HG02885 (cell line): Measurements from ENCODE around the gene MROH2A.

ENCODE experiments used
- ATAC-seq: cut with Tn5 transposase; IDR thresholded peaks from one replicate; pipeline ENCODE4 v1.9.1; 2021; ENCODE audit warnings: mild to moderate bottlenecking; ENCODE audit not compliant: unreplicated experiment, poor library complexity

Gene MROH2A

DNA sequence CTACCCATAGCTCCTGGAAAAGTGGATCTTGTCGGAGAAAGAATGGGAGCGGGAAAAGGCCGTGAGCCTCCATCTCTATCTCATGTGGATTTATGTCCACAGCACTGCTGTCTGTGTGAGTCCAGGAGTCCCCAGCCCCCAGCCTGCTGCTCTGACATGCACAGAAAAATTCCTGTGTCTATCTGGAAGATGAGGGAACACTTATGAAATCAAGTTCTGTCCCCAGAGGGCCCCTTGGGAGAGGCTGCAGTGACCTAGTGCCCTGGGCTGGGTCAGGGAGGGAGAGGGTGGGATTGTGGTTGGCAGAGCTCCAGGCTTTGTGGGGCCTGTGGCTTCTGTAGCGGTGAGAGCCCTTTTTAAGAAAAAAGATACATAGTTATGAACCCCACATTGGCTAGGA is 38.6 kb downstream of the MROH2A start:
- no peak for ATAC-seq

DNA sequence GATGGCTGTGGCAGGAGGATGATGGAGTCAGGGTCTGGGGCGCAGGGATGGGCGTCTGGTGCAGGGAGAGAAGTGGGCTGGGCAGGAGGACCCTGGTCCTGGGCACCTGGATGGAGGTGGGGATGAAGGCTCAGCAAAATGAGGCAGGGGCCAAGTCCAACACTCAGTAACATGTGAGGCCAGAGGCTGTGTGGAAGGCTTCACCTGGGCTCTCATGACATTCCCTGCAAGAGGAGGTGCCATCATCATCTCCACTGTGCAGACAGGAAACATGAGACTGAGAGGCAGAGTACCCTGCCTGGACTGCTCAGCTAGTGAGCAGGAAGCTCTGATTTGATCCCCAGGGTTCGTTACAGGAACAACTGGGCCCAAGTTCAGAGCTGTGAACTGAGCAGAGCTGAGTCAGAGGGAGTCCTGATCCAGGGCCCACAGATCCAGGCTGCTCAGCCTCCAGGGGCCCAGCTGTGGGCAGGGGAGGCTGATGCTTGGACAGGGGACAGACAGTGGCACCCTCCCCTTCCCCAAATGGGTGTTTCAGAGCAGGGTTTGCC is 39.3 kb downstream of the MROH2A start:
- no peak for ATAC-seq

GRCh38 chr2:233817995-233818638 is 40.0 kb downstream of the MROH2A start:
- no peak for ATAC-seq

DNA sequence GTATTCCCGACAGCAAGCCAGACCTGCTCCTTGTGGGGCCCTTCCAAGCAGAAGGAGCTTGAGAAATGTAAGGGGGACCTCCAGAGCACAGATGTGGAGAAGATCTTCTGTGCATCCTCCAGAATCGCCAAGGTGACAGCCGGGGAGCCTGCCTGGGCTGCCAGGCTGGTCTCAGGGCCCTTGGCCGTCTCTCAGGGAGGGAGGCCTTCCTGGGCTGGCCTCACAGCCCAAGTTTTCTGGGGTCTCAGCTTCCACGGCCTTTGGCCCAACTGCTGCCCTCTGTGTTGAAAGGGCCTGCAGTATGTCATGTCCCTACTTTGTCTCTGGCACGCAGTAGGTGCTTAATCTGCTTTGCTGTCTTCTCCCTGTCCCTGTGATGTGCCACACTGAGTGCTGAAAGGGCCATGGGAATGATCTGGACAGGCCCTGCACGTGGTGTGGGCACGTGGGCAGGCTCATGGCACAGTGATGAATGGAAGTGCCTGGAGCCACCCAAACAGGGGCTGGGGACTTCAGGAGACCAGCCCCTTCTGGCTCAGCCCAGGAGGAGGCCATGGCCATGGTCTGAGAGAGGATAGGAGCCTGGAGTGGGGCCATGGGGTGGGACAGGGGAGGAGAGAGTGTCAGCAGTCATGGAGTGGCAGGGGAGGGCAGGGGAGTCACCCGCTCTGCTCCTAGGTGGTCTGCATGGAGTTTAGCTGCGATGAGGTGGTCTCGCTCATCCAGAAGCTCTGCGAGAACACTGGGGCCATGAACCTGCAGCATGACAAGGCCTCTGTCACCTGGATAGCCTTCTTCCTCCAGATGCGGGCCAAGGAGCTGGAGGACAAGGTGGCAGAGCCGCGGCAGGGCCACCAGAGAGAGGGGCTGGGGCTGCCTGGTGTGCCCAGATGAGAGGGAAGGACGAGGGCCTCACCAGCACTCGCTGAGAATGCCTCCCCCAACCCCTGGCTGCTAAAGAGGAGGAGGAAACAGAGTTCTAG is 40.8 kb downstream of the MROH2A start:
- ATAC-seq: no peak

- ATAC-seq: no peak
Observed at GRCh38 chr2:233819884-233820773, 42.0 kb downstream of the MROH2A start.

DNA sequence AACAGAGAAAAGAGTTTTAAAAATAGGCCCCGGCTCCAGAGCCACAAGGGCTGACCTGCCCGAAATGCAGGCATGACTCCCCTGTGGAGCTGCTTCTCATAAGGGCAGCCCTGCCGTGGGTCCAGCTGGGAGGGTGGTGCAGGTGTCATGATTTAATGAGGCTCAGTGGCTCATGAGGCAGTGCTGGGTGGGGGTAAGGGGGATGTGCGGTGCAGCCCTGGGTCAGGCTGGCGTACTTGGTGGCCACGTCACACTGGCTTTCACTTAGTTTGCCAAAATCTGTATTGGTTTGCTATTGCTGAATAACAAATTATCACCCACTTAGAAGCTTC is 42.6 kb downstream of the MROH2A start:
- no peak for ATAC-seq

DNA sequence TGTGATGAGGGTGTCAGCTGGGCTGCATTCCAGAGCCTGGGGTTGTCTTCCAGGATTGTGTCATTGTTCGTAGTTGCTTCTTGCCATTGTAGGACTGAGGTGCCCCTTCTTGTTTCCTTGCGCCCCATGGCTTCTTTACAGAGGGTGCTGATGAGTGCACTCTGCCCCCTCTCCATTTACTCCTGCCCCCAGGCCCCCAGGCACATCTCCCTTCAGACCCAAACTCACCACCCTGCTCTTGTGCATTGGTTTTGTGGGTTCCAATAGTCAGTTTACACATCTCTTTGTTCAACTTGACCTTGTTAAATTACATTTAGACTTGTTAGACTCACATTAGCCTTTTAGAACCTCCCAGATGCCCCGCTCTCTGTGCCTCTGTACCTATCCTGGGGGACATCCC is 43.1 kb downstream of the MROH2A start:
- ATAC-seq: no peak

DNA sequence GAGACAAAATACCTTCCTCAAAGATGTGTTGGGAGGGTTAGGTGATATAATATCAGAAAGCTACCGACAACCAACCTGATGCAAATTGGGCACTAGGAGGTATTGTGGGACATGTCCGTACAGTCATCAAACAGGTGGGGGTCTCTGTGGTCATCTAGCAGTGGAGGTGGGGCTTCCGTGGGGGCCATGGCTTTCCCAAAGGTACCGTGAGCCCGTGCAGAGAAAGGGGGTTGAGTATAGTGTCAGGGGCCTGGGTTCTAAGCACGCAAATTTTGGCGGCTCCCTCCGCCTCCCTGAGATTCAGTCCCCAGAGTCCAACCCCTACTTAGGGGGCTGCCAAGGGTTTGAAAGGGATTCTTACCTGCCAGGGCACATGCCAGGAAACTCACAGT is 43.6 kb downstream of the MROH2A start:
- ATAC-seq: no peak

GRCh38 chr2:233822101-233822771 is 44.1 kb downstream of the MROH2A start:
- ATAC-seq: no peak

DNA sequence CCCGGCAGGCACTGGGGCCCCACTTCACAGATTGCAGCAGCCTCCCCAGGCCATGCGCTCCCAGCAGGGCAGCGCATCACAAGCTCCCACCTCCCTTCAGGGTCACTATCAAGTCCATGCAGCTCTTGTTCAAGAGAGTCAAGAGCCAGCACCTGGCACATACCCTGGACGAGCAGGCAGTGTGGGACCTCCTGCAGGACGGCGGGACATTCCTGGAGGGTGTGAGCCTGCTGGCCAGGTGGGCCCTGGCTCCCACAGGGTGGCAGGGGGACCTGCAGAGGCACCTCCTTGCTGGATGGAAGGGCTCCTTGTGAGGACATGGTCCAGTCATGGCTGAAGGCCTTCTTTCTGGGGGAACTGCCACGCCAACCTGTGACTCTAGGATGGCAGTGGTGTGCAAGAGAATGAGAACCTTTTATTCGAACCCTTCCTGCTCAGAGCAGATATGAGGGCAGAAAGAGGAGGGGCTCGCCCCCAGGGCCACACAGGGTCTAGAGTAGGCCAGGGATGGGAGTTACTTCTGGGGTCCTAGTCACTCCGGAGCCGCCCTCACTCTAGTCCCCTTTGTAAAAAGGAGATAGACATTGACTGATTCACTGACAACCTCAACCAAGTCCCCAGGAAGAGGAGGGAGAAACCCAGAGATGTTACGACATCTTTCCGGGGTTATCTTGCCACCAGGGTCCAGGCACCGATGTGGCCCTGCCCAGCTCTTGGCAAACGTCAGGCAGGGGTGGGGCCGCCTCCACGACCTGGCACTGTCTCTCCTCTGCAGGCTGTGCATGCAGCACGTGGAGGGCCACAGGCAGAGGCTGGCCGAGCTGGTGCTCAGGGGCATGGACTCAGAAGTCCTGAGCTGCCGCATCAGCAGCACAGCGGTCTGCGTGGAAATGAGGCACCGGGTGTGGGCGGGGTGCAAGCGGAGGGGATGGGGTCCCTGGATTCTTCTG is 44.9 kb downstream of the MROH2A start:
- ATAC-seq: no peak

DNA sequence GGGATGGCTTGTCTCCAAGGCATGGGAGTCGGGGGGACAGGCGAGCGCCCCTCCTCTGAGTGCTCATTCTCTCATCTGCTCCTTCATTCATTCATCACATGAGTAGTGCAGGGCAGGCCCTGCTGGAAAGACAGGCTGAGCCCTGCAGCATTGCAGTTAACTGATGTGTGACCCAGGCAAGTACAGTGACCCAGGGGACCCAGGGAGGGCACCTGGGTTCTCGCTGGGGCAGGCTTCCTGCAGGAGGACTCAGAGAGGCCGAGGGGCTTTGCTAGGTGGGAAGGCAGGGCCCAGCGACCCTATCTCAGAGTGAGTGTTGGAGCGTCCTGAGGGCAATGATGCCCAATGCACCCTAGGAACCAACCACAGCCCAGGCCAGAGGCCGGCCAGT is 45.6 kb downstream of the MROH2A start:
- no peak for ATAC-seq

DNA sequence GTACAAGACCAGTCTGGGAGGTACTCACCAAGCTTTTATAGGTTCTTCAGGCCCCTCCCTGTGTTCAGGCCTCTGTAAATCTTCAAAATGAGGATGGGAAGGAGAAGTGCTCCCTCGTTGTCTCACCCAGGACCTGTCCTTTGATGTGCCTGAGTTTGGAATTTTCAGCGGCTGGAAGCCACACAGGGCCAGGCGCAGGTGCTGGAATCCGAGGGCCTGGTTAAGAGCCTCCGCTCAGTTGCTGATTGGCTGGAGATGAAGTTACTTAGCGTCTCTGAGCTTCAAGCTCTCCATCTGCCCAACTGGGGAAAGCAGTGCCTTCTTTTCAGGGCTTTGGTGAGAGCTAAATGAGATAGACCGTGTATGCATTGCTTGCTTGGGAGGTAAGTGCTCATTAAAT is 46.2 kb downstream of the MROH2A start:
- ATAC-seq: no peak

GRCh38 chr2:233828546-233829192 is 50.5 kb downstream of the MROH2A start:
- no peak for ATAC-seq

GRCh38 chr2:233829193-233830110 is 51.3 kb downstream of the MROH2A start:
- no peak for ATAC-seq

- ATAC-seq: no peak
Observed at GRCh38 chr2:233830111-233830802, 52.1 kb downstream of the MROH2A start.

GRCh38 chr2:233831011-233831721 is 53.0 kb downstream of the MROH2A start:
- no peak for ATAC-seq
